ENCODE measurements around the gene PRMT7. TPM values are rescaled to one million over a fixed set of nuclear protein-coding genes. Genes with fewer than 3 reads are reported as not detected.
A peak's percentile ranks its signal among the peaks of the same experiment; 100 is the strongest.

PRMT7 gene
- total and polyA plus RNA-seq, 8 donors = 29.0 to 66.3 (median 52.6) TPM

DNA sequence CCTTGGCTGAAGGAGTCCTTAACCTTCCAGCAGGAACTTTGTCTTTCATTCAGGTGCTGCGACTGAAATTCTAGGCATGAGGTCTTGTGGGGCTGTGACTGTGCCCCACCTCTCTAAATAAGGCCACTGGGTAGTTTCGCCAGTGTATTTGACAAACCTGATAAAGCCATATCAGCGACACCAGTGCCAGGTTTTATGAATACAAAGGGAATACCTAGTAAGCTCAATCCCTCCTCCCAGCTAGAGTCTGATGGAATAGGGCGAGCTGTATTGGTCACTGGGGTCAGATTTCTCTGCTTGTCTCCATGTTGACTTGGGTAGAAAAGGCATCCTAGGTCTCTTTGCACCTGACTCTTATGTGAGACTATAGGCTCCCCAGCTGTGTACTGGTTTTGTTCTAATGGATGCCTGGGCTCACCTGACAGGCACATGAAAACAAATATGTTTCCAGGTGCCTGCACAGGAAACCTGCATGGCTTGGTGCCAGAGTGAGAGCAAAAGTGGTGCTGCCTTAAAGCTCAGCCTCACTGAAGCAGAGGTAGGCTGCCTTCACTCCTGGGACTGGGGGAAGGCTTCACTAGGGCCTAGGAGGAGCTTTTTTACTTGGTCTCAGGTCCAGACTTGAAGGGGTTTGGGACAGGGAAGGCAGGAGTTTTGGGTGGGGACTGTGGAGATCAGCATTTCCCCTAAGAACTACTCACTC is 38.2 kb upstream of the PRMT7 start:
- TF ChIP-seq, protein P1, sequence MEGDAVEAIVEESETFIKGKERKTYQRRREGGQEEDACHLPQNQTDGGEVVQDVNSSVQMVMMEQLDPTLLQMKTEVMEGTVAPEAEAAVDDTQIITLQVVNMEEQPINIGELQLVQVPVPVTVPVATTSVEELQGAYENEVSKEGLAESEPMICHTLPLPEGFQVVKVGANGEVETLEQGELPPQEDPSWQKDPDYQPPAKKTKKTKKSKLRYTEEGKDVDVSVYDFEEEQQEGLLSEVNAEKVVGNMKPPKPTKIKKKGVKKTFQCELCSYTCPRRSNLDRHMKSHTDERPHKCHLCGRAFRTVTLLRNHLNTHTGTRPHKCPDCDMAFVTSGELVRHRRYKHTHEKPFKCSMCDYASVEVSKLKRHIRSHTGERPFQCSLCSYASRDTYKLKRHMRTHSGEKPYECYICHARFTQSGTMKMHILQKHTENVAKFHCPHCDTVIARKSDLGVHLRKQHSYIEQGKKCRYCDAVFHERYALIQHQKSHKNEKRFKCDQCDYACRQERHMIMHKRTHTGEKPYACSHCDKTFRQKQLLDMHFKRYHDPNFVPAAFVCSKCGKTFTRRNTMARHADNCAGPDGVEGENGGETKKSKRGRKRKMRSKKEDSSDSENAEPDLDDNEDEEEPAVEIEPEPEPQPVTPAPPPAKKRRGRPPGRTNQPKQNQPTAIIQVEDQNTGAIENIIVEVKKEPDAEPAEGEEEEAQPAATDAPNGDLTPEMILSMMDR (IDR thresholded peaks at IDR 0.05) = no peak
- DNase-seq = peak in 1 of 4 donors; percentile 26
- Histone ChIP-seq H3K27ac (peak overlapping the region in 1 of 2 donors; percentile 20), H3K27me3 (no peaks in the 10 kb centered on the region), H3K4me3 (no peak overlapping the region), H3K36me3 (peaks cover 0 to 29% of the 10 kb centered on the region in 2 donors), H3K9me3 (no peaks in the 10 kb centered on the region), H3K4me1 (peaks cover 10 to 27% of the 10 kb centered on the region in 2 donors)
- ATAC-seq = peak; percentile 8
- intact Hi-C loops (cut with DNase I) = no loop called here

DNA sequence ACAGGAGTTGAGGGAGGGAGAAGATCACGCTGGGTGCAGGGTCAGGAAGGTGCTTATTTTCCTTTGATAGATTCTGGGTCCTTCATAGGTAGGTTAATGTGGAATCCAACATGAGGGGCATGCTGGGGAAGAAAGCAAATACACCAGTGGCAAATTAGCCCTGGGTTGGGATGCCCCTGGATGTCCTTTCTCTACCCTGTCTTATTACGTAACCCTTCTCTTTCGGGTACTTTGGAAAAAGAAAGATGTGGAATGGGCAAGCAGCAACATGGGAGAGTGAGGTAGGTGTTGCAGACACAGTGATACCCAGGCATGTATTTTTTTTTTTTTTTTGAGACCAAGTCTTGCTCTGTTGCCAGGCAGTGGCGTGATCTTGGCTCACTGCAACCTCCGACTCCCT is 37.4 kb upstream of the PRMT7 start:
- peaks cover 8 to 27% of the 10 kb centered on the region in 2 donors for H3K4me1 ChIP-seq

DNA sequence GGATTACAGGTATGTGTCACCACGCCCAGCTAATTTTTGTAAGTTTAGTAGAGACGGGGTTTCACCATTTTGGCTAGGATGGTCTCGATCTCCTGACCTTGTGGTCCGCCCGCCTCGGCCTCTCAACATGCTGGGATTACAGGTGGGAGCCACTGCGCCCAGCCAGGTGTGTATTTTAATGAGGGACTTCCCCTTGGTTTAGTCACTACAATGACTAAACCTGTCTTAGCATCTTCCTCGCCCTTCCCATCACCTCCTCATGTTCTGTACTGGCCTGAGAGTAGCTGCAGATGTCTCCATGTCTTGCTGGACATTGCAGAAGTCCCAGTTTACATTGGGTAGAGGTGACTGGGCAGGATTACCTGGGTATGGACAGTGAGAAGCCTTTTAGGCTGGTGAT is 36.9 kb upstream of the PRMT7 start:
- H3K27ac ChIP-seq = no peak overlapping the region
- TF ChIP-seq, protein P1 (IDR thresholded peaks at IDR 0.05) = no peak
- H3K4me3 ChIP-seq = no peak overlapping the region
- DNase-seq (no peak), ATAC-seq (no peak)
- intact Hi-C loops (cut with DNase I) = no loop called here
- H3K4me1 ChIP-seq = peaks cover 8 to 27% of the 10 kb centered on the region in 2 donors
- no peaks in the 10 kb centered on the region for H3K27me3 ChIP-seq
- peaks cover 0 to 33% of the 10 kb centered on the region in 2 donors for H3K36me3 ChIP-seq
- H3K9me3 ChIP-seq = no peaks in the 10 kb centered on the region

More for the DNA sequence above, 37.4 kb upstream of the PRMT7 start:
- no peaks in the 10 kb centered on the region for H3K9me3 ChIP-seq
- no peak overlapping the region for H3K27ac ChIP-seq
- ATAC-seq (no peak), DNase-seq (no peak)
- no peaks in the 10 kb centered on the region for H3K27me3 ChIP-seq
- TF ChIP-seq, protein P1 (IDR thresholded peaks at IDR 0.05) = no peak
- intact Hi-C loops (cut with DNase I) = no loop called here
- H3K4me3 ChIP-seq = no peak overlapping the region
- H3K36me3 ChIP-seq = peaks cover 0 to 33% of the 10 kb centered on the region in 2 donors

DNA sequence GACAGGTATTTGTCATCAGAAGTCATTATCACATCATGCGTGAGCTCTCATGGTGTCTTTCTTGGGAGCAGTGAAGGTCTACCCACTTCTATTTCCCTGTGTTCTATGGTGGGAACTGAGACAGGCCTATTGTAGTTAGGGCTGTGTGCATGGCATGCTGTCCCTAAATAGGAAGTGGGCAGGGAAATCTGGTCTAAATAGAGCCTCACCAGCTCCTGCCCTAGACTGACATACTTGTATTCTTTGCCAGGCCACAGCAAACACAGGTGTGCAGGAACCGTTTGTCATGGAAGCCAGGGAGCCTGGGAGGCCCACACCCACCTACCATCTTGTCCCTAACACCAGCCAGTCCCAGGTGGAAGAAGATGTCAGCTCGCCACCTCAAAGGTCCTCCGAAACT is 36.4 kb upstream of the PRMT7 start:
- no peak overlapping the region for H3K27ac ChIP-seq

DNA sequence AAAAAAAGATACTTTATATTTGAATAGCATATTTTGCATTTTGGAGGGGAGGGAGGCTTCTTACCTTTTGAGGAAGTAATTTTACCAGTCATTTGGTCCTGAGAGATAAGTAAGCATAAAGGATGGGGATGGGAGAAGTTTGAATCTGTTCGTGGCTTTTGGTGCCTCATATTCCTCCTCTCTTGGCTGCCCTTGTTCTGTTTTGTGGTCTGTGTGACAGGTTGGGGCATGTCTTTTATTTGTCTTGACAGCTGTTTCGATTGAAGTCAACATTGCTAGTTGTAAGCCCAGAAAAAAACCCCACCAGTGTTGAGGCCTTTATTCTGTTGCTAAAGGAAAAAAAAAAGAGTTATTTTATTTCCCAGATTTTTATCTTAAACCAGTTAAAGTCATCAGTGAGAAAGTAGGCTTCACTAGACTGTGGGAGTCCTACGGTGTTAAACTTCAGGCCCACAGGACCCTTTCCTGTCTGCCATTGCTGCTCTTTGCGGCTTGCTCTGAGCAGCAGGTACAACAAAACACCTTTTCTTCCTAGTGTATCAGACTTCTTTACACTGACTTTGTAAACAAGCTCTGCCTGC is 35.1 kb upstream of the PRMT7 start:
- ATAC-seq = peak; percentile 36
- Histone ChIP-seq H3K4me1 (peaks cover 8 to 27% of the 10 kb centered on the region in 2 donors), H3K27ac (peak overlapping the region; percentile 57 to 70)

More for the DNA sequence above, 36.4 kb upstream of the PRMT7 start:
- Histone ChIP-seq H3K4me1 (peaks cover 8 to 27% of the 10 kb centered on the region in 2 donors), H3K36me3 (peaks cover 0 to 33% of the 10 kb centered on the region in 2 donors), H3K4me3 (no peak overlapping the region), H3K27me3 (no peaks in the 10 kb centered on the region), H3K9me3 (no peaks in the 10 kb centered on the region)
- TF ChIP-seq, protein P1 (IDR thresholded peaks at IDR 0.05) = no peak
- intact Hi-C loops (cut with DNase I) = no loop called here
- ATAC-seq = no peak
- DNase-seq = no peak

More for the DNA sequence above, 35.1 kb upstream of the PRMT7 start:
- TF ChIP-seq, protein P1 (IDR thresholded peaks at IDR 0.05) = no peak
- Histone ChIP-seq H3K27me3 (no peaks in the 10 kb centered on the region), H3K9me3 (no peaks in the 10 kb centered on the region), H3K4me3 (no peak overlapping the region), H3K36me3 (peaks cover 0 to 35% of the 10 kb centered on the region in 2 donors)
- DNase-seq = no peak
- intact Hi-C loops (cut with DNase I) = no loop called here
